ENCODE results near the gene USH1G. TPM values are rescaled to one million over a fixed set of nuclear protein-coding genes. Genes with fewer than 3 reads are reported as not detected.

USH1G gene
- total and polyA plus RNA-seq, 2 of the 13 experiments (the other 11 are each of a cell fraction or from before 2014, with no cell fraction given) = 0.04 TPM; not detected in 1

GRCh38 chr17:74870512-74870911 lies 52.5 kb downstream of the USH1G start (continued):
- TF ChIP-seq SAP130 (CRISPR knock-in tag; IDR thresholded peaks at IDR 0.05; ENCODE audit: low read depth) (peak; percentile 63), MAX (IDR thresholded peaks at IDR 0.05) (peak; percentile 66), HNF4A (CRISPR knock-in tag; IDR thresholded peaks at IDR 0.05) (peak; percentile 23; the same call in 1 of the 2 replicates), PTBP1 (IDR thresholded peaks at IDR 0.05; ENCODE audit: low read depth, low read length, poor library complexity, severe bottlenecking) (no peak), HDAC1 (CRISPR knock-in tag; IDR thresholded peaks at IDR 0.05) (peak; percentile 25; the same call in 1 of the 2 replicates), DMAP1 (CRISPR knock-in tag; IDR thresholded peaks at IDR 0.05) (0 out of 2 replicates have a peak, but pooled peaks have one; percentile 30), HES4 (CRISPR knock-in tag; IDR thresholded peaks at IDR 0.05; ENCODE audit: borderline replicate concordance) (0 out of 2 replicates have a peak, but pooled peaks have one; percentile 23), KAT7 (CRISPR knock-in tag; IDR thresholded peaks at IDR 0.05; ENCODE audit: borderline replicate concordance) (0 out of 2 replicates have a peak, but pooled peaks have one; percentile 45), ELF4 (CRISPR knock-in tag; IDR thresholded peaks at IDR 0.05; ENCODE audit: borderline replicate concordance) (no peak), ZBTB14 (CRISPR knock-in tag; IDR thresholded peaks at IDR 0.05) (no peak), GATAD2A (CRISPR knock-in tag; IDR thresholded peaks at IDR 0.05) (0 out of 2 replicates have a peak, but pooled peaks have one; percentile 53), SP140L (CRISPR knock-in tag; IDR thresholded peaks at IDR 0.05; ENCODE audit: borderline replicate concordance) (no peak), GPBP1L1 (CRISPR knock-in tag; IDR thresholded peaks at IDR 0.05) (no peak), ZMYM4 (CRISPR knock-in tag; IDR thresholded peaks at IDR 0.05) (peak; percentile 10; the same call in 1 of the 2 replicates), HNF1B (CRISPR knock-in tag; IDR thresholded peaks at IDR 0.05) (peak; percentile 43; the same call in 1 of the 2 replicates), POLR2A (IDR thresholded peaks at IDR 0.05; ENCODE audit: insufficient read depth in 1 of 2, low read depth in 2 of 2, low read length in 2 of 2) (no peak), TEAD3 (CRISPR knock-in tag; optimal IDR thresholded peaks at IDR 0.05; ENCODE audit: borderline replicate concordance) (peak; percentile 93), ZEB1 (IDR thresholded peaks at IDR 0.05; ENCODE audit: insufficient replicate concordance, low read depth) (no peak)

Data from HepG2 (cell line).